ENCODE results near the gene KCNAB1.

DNA sequence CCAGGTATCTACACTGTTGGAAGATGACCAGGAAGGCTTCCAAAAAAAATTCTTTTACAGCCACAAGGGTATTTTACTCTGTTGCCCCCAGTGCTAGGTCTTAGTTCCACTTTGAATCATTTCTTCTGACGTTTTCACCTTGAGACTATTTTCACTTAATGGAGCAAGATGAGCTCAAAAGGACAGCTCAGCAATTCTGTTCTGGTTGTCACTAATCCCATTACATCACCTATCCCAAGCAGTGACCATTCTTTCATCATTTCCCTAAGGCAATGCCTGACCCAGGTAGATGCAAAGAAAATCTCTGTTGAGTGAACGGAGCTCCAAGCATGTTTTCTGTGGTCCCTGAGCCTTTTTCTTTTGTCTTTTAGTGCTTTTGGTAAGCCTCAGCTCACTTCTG, 210.0 kb downstream of the KCNAB1 start:
- TF ChIP-seq, protein P1, sequence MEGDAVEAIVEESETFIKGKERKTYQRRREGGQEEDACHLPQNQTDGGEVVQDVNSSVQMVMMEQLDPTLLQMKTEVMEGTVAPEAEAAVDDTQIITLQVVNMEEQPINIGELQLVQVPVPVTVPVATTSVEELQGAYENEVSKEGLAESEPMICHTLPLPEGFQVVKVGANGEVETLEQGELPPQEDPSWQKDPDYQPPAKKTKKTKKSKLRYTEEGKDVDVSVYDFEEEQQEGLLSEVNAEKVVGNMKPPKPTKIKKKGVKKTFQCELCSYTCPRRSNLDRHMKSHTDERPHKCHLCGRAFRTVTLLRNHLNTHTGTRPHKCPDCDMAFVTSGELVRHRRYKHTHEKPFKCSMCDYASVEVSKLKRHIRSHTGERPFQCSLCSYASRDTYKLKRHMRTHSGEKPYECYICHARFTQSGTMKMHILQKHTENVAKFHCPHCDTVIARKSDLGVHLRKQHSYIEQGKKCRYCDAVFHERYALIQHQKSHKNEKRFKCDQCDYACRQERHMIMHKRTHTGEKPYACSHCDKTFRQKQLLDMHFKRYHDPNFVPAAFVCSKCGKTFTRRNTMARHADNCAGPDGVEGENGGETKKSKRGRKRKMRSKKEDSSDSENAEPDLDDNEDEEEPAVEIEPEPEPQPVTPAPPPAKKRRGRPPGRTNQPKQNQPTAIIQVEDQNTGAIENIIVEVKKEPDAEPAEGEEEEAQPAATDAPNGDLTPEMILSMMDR (IDR thresholded peaks at IDR 0.05; ENCODE audit: low read length) = no peak
- TF ChIP-seq EZH2 (optimal IDR thresholded peaks at IDR 0.05; ENCODE audit: low read depth, low read length) = no peak
